Placental pericyte (primary cell): ENCODE data around the gene ZFP92. TPM values are rescaled to one million over a fixed set of nuclear protein-coding genes. Genes with fewer than 3 reads are reported as not detected.

Source experiments
- small RNA-seq: library from RNA; depleted of rRNA; stranded (forward); fragments of <200 nt; gene quantifications from one replicate; pipeline ENCODE3, GENCODE V24; 2012; ENCODE audit warnings: low replicate concordance
- total RNA-seq: library from RNA; depleted of rRNA; stranded (reverse); fragments of >200 nt; gene quantifications from 2 replicates; pipeline ENCODE4 v1.2.3, GENCODE V29; 2012

The ZFP92 gene
- total RNA-seq = under 0.01 and 0.44 TPM in 2 replicates

DNA sequence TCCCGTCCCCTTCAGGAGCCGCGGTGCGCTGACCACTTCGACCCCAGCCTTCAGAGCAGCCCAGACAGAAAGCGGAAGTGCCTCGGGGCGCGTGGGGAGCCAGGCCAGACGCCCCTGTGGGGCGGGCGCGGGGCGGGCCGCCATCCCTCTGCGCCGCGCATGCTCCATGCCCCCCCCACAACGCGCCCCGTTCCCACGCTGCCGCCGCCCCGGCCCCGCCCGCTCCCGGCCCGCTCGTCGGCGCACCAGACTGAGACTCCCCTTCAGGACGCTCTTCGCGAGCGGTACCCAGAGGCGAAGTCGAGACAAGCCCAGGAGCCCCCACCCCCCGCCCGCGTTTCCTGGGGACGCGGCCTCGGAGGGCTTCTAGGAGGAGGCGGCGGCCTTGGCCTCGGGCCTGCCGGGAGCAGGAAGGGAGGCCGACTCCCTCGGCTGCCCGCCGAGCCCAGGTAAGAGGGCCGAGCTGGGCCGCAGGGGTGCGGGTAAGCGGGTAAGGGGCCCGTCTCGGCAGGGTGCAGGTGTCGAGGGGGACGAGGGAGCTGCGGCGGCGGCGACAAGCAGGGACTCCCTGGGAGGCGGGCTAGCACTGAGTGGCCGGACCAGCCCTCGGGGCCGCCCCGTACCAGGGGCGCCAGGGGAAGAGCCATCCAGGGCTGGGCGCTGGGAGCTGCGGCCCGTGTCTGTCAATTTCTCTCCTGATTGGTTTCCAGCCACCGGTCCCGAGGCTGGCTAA is at the start of gene ZFP92:
ZFP92 (plus strand) TSS at position 218 of the 733 bp plus-strand sequence. CDS start 6,851 bp downstream, outside the sequence.

DNA sequence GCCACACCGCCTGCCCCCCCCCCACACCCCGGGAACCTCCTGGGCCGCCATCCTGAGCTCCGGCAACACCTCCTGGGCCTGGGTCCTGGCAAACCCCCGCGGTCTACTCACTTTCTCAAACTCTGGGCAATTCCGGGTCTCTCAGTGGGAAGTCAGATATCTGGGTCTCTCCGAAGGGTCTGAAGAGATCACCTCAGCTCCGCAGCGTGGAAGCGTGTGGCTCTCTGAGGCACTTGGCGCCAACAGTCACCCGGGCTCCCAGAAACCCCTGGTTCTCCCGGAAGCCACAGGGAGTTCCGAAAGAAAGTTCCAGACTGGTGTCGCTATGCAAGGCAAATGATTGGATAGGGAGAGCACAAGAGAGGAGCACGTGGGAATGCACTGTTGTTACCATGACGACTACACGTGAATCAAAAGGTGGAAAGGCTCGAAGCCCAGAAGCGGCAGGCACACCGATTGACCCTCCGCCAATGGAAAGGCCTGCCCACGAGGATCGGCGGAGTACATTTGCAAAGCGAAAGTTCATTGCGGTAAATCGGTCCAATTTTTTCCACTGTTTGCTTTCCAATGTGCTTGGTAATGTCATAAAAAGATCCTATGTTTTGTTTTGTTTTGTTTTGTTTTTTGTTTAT is 10.0 kb upstream of the ZFP92 start, which contains the start of gene PNMA6E:
PNMA6E (minus strand) TSS at position 218 of the 632 bp plus-strand sequence. CDS start 2,501 bp downstream, outside the sequence.

DNA sequence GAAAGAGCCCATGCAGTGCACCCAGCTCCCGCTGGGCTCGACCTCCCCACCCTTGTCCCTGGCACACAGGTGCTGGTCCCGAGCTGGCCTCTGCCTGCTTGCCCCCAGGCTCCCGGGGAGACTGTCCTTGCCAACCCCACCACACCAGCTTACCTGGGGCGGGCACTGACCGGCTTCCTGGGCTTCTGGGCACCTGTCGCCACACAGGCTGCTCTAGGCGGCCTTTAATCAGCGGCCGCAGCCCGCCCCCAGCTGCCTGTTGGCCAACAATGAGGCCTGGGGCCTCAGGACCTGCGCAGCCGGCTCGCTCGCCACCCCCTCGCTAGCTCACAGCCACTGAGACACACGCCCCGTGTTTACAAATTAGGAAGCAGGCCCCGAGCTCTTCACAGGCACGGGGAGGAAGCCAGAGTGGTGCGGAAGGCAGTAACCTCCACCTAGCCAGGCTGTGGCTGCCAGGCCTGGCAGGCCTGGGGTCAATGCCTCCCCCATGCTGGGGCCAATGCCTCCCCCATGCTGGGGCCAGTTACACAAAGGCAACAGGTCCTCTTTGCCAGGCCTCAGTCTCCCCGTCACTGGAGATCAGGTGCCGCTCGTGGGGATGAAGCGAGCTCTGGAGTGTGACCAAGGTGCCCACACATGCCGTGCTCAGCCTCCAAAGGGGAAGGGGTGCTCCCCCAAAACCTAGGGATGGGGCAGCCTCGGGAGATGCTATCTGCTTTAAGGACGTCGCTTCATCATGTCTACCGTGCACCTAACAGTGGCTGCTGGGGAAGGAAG is 34.8 kb downstream of the ZFP92 start, which contains the start of gene TREX2:
TREX2 (minus strand) TSS at position 201 of the 780 bp plus-strand sequence. CDS start 626 bp downstream, outside the sequence.

Small RNAs within 50 kb of the gene (small RNA-seq; reads per million reads assigned to genes)
- gene RN7SL667P = not detected

Other genes with a start within 250 kb of the ZFP92 start
- not detected in 2 replicates for gene MAGEA1, start 232.2 kb upstream of the ZFP92 start, total RNA-seq
- gene PNMA6F, start 89.7 kb upstream of the ZFP92 start, total RNA-seq = not detected in 2 replicates
- 10.1 and 13.5 TPM in 2 replicates for gene ZNF275, start 77.3 kb upstream of the ZFP92 start, total RNA-seq
- not detected in 2 replicates for gene PNMA6E, start 10.1 kb upstream of the ZFP92 start, total RNA-seq
- gene TREX2, start 34.6 kb downstream of the ZFP92 start, total RNA-seq = 0.22 and 2.4 TPM in 2 replicates
- 8.8 and 26.8 TPM in 2 replicates for gene HAUS7, start 59.1 kb downstream of the ZFP92 start, total RNA-seq
- 3.3 and 23.3 TPM in 2 replicates for gene BGN, start 83.5 kb downstream of the ZFP92 start, total RNA-seq
- not detected in 2 replicates for gene ATP2B3, start 106.2 kb downstream of the ZFP92 start, total RNA-seq
- gene CCNQ, start 187.7 kb downstream of the ZFP92 start, total RNA-seq = 24.3 and 52.0 TPM in 2 replicates
- under 0.01 and 0.14 TPM in 2 replicates for gene DUSP9, start 235.7 kb downstream of the ZFP92 start, total RNA-seq